ENCODE measurements around the gene EMX1.

DNA sequence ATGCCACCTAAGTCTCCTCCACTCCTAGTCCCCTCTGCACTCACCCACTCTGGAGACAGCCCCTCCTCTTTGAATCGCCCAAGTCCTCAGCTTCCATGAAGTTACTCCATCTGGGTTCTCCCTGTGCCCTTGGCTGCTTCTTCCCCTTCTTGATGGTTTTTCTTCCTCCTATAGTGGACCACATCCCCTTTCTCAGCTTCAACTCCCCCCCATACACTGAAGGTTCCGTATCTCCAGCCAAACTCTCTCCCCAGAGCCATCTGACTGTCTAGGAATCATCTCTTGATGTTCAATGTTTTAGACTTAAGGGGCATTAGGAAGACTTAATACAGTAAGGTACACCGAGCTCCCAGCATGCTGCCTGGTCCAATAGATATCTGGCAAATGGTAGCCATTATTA lies 39.6 kb downstream of the EMX1 start:
- TF ChIP-seq, protein P1, sequence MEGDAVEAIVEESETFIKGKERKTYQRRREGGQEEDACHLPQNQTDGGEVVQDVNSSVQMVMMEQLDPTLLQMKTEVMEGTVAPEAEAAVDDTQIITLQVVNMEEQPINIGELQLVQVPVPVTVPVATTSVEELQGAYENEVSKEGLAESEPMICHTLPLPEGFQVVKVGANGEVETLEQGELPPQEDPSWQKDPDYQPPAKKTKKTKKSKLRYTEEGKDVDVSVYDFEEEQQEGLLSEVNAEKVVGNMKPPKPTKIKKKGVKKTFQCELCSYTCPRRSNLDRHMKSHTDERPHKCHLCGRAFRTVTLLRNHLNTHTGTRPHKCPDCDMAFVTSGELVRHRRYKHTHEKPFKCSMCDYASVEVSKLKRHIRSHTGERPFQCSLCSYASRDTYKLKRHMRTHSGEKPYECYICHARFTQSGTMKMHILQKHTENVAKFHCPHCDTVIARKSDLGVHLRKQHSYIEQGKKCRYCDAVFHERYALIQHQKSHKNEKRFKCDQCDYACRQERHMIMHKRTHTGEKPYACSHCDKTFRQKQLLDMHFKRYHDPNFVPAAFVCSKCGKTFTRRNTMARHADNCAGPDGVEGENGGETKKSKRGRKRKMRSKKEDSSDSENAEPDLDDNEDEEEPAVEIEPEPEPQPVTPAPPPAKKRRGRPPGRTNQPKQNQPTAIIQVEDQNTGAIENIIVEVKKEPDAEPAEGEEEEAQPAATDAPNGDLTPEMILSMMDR (conservative IDR thresholded peaks at IDR 0.05; ENCODE audit: low read depth, low read length) = no peak
- no peak for TF ChIP-seq EZH2 (IDR thresholded peaks at IDR 0.05; ENCODE audit: low read length, unreplicated experiment)
